ENCODE measurements around the gene NTRK3. TPM values are rescaled to one million over a fixed set of nuclear protein-coding genes. Genes with fewer than 3 reads are reported as not detected.

The NTRK3 gene
- total and polyA plus RNA-seq, 2 of the 13 experiments (the other 11 are each of a cell fraction or from before 2014, with no cell fraction given): not detected

GRCh38 chr15:87910301-87910700 lies 346.2 kb downstream of the NTRK3 start:
- no peaks in the 10 kb centered on the region for H3K27me3 ChIP-seq (ENCODE audit: control insufficient read depth in 1 of 2, insufficient read depth in 2 of 2, low read length in 2 of 2)
- BruUV-seq (replicated peaks): no TSS peak
- no peak overlapping the region for H3K9ac ChIP-seq (ENCODE audit: insufficient read depth, low read depth, low read length)
- ATAC-seq (no peak), FAIRE-seq (no peak), DNase-seq (ENCODE audit: low spot score) (no peak)
- WGBS (ENCODE audit: low lambda C conversion rate): 0% methylated on average over 4 of the region's 4 CpGs
- H4K20me1 ChIP-seq (ENCODE audit: insufficient read depth, low read length): no peaks in the 10 kb centered on the region
- intact Hi-C loops (cut with micrococcal nuclease; ENCODE audit: unreplicated experiment): no loop called here
- H3K27ac ChIP-seq (ENCODE audit: extremely low read length, insufficient read depth, low read length): no peak overlapping the region
- no peak overlapping the region for H3K4me3 ChIP-seq (replicated peaks in 1 of 3; ENCODE audit: insufficient read depth in 1 of 3, low read depth in 2 of 3, low read length in 3 of 3)
- ChIA-PET CTCF (ENCODE audit: low intra/inter-chr PET ratio, low total read pairs) (no interaction called here), POLR2A (no interaction called here)
- no peaks in the 10 kb centered on the region for H3K4me1 ChIP-seq (ENCODE audit: insufficient read depth, low read length)
- in situ Hi-C loops (cut with HindIII; ENCODE audit: extremely low pct_ligation_motif_present, low pct_unique_long_range_greater_than_20kb): no loop called here
- H3K79me2 ChIP-seq (ENCODE audit: insufficient read depth, low read length): no peaks in the 10 kb centered on the region
- peaks cover 67% of the 10 kb centered on the region for H3K9me3 ChIP-seq (ENCODE audit: low read length)
- no peak overlapping the region for H3K4me2 ChIP-seq (ENCODE audit: low read depth, low read length)
- TF ChIP-seq ZNF230 (CRISPR knock-in tag; IDR thresholded peaks at IDR 0.05): no peak
- TF ChIP-seq MEIS2 (CRISPR knock-in tag; IDR thresholded peaks at IDR 0.05): no peak
- TF ChIP-seq ERF (CRISPR knock-in tag; IDR thresholded peaks at IDR 0.05): no peak
- TF ChIP-seq LRRFIP1 (CRISPR knock-in tag; conservative IDR thresholded peaks at IDR 0.05): no peak
- TF ChIP-seq ZNF407 (CRISPR knock-in tag; IDR thresholded peaks at IDR 0.05; ENCODE audit: not compliant biosample characterization): no peak
- TF ChIP-seq ZNF17 (CRISPR knock-in tag; IDR thresholded peaks at IDR 0.05): no peak
- TF ChIP-seq TARDBP (CRISPR knock-in tag; IDR thresholded peaks at IDR 0.05): no peak
- no peak for TF ChIP-seq CEBPB (IDR thresholded peaks at IDR 0.05; ENCODE audit: borderline replicate concordance, low read depth, low read length)
- TF ChIP-seq NFYC (CRISPR knock-in tag; IDR thresholded peaks at IDR 0.05): no peak
- TF ChIP-seq TCF7 (IDR thresholded peaks at IDR 0.05; ENCODE audit: low read depth): no peak
- TF ChIP-seq MTA3 (CRISPR knock-in tag; IDR thresholded peaks at IDR 0.05): no peak
- no peak overlapping the region for H2AFZ ChIP-seq (ENCODE audit: low read length)
- no peaks in the 10 kb centered on the region for H3K36me3 ChIP-seq (replicated peaks in 1 of 2; ENCODE audit: control insufficient read depth in 1 of 2, insufficient read depth in 2 of 2, low read length in 2 of 2)
